Measurements from ENCODE around the gene HEYL.

The HEYL gene

DNA sequence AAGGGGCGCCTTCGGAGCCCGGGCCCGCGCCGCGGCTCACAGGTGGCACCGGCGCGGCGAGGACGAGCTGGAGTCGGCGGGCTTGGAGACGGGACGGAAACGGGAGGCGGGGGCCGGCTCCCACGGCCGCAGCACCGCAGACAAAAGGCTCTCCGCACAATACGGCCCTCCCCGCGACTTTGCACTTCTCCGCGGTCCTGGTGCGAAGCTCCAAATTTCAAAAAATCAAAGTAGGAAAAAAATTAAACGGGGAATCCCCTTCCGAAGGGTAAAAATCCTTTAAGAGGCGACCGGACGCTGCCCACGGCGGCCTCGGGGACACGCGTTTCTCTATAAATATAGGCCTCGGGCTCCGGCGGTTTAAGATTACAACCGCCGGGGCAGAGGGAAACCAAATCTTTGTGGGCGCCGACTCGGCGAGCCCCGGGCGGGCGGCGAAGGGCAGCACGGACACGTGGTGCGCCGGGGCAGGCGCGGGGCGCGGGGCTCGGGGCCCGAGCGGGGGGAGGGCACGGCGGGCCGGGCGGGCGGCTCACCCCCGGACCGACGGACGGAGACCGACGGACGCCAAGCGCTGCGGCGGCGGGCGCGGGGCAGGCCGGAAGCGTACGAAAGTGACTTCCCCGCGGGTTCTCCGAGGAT, 63.3 kb downstream of the HEYL start:
- TF ChIP-seq GATA1 (IDR thresholded peaks at IDR 0.05; ENCODE audit: low read depth, low read length): no peak
- TF ChIP-seq POLR2A (IDR thresholded peaks at IDR 0.05; ENCODE audit: low read length): no peak

DNA sequence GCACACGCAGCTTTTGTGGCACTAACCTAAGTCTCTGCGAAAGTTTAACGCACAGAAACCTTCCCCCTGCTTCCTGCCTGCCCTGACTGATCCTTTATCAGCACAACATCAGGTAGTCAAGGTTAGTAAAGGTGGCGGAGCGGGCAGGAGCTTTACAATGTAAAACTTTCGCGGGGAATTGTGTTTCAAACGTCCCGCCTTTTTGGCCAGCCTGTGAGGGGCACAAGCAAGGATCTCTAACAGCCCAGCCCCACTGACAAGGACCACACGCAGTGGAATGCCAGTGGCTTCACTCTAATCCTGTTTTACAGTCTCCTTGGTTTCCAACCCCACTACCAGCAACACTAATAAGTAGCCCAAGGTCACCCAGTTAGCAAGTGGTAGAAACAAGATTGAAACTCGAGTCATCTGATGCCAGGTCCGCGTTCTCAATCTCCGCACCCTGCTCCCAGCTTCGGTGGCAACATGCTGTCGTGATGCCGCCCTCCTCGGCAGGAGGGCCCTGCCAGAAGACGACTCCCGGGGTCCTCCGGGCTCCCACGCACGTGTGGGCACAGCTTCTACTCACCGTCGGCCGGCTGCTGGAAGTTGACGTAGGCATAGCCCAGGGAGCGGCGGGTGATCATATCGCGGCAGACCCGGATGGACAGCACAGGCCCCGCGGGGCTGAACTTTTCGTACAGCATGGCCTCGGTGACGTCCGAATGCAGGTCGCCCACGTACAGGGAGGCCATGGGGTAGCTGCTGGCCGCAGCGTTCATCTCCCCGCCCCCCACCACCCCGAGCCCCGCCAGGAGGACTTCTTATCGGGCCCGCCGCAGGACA, 64.0 kb downstream of the HEYL start:
- TF ChIP-seq GATA1 (IDR thresholded peaks at IDR 0.05; ENCODE audit: low read depth, low read length) (no peak), POLR2A (IDR thresholded peaks at IDR 0.05; ENCODE audit: low read length) (peak; percentile 3)
- DNase-seq: peak; percentile 84

More for the DNA sequence above, 63.3 kb downstream of the HEYL start:
- no peak for DNase-seq

DNA sequence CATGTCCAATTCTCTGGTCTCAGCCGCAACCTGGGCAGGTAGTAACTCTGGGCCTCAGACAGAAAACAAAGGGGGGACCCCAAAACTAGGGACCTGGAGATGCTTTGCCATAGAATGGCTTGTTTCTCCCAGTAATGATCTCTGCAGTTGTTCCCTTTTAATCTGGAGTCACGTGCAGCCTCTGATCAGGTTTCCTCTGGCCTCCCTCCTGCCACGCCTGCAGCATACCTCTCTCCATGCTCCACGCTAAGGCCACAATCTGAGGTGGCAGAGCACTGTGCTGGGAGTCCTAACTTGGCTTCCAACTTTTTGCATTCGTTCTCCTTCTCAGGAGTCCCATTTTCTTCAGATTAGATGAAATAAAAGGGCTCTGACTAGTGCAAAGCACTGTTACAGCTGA, 64.8 kb downstream of the HEYL start:
- TF ChIP-seq GATA1 (IDR thresholded peaks at IDR 0.05; ENCODE audit: low read depth, low read length) (no peak), POLR2A (IDR thresholded peaks at IDR 0.05; ENCODE audit: low read length) (no peak)
- peak; percentile 42 to 43 for DNase-seq

All from erythroblast (primary cell).